Measurements from ENCODE around the gene RBMS3. TPM values are rescaled to one million over a fixed set of nuclear protein-coding genes. Genes with fewer than 3 reads are reported as not detected.

The RBMS3 gene
- total RNA-seq, 1 donor from 2014 or later, result 70.0 TPM

- Histone ChIP-seq H3K27me3 (no peaks in the 10 kb centered on the region), H3K4me1 (peaks cover 10% of the 10 kb centered on the region), H3K36me3 (no peaks in the 10 kb centered on the region), H3K27ac (peak overlapping the region; percentile 91), H3K4me3 (peak overlapping the region; percentile 58 to 60), H3K9me3 (no peaks in the 10 kb centered on the region)
- intact Hi-C loops (cut with DNase I), result loop anchor here (5.0 to 10.0 kb wide), 4 partner anchors 54 to 1546 kb away; no protein-coding TSS in a partner anchor
- DNase-seq (ENCODE audit: extremely low spot score in 2 of 2), result no peak
- TF ChIP-seq POLR2A (IDR thresholded peaks at IDR 0.05) (no peak), POLR2AphosphoS5 (IDR thresholded peaks at IDR 0.05; ENCODE audit: insufficient read depth in 1 of 2, low read depth in 1 of 2) (no peak)
- TF ChIP-seq, protein P1, sequence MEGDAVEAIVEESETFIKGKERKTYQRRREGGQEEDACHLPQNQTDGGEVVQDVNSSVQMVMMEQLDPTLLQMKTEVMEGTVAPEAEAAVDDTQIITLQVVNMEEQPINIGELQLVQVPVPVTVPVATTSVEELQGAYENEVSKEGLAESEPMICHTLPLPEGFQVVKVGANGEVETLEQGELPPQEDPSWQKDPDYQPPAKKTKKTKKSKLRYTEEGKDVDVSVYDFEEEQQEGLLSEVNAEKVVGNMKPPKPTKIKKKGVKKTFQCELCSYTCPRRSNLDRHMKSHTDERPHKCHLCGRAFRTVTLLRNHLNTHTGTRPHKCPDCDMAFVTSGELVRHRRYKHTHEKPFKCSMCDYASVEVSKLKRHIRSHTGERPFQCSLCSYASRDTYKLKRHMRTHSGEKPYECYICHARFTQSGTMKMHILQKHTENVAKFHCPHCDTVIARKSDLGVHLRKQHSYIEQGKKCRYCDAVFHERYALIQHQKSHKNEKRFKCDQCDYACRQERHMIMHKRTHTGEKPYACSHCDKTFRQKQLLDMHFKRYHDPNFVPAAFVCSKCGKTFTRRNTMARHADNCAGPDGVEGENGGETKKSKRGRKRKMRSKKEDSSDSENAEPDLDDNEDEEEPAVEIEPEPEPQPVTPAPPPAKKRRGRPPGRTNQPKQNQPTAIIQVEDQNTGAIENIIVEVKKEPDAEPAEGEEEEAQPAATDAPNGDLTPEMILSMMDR (IDR thresholded peaks at IDR 0.05), result no peak
Measured at GRCh38 chr3:29281094-29281343, 148 bp downstream of the RBMS3 start.

- Histone ChIP-seq H3K27ac (peak overlapping the region; percentile 91), H3K27me3 (no peaks in the 10 kb centered on the region), H3K4me3 (peak overlapping the region; percentile 58 to 60), H3K9me3 (no peaks in the 10 kb centered on the region), H3K4me1 (peaks cover 10% of the 10 kb centered on the region), H3K36me3 (no peaks in the 10 kb centered on the region)
- intact Hi-C loops (cut with DNase I), result loop anchor here (5.0 to 10.0 kb wide), 4 partner anchors 53 to 1546 kb away; no protein-coding TSS in a partner anchor
- TF ChIP-seq, protein P1 (IDR thresholded peaks at IDR 0.05), result no peak
- no peak for DNase-seq (ENCODE audit: extremely low spot score in 2 of 2)
Measured at GRCh38 chr3:29281344-29282241, 722 bp downstream of the RBMS3 start.

DNA sequence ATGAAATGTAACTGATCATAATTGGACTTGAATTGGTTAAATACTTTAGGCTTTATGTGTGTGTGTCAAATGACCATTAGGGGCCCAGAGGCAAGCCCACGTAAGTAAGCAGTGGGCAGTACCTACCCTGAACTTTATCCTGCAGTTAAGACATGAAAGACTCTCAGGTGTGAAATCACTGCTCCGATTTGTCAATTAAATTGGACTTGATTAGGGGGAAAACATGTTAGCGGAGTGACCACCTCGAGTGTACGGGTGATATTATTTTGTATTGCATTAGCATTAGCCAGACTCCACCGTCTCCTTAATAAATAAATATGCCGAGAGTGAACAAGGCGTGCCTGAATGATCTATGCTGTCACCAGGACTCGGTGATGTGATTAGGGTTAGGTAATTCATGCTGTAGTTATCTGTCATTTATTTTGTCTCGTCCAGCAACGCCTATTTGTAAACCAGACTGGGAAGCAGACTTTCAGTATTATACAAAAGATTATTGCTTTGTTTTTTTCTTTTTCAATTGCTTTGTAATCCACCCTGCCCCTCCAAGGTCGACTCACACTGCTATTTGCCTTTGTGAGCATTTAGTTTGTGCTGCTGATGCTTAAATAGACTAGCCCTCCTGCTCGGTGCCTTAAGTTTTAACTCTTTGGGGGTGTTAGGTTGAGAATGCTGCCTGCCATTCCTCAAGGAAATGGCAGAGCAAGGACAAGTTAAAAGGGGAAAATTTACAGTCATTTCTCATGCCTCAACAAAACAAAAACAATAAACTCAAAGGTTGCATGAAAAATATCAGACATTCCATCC, 1.8 kb downstream of the RBMS3 start:
- intact Hi-C loops (cut with DNase I), result loop anchor here (5.0 to 10.0 kb wide), 4 partner anchors 52 to 1545 kb away; no protein-coding TSS in a partner anchor
- peak overlapping the region; percentile 58 to 60 for H3K4me3 ChIP-seq
- H3K27ac ChIP-seq, result peak overlapping the region; percentile 91
- DNase-seq (ENCODE audit: extremely low spot score in 2 of 2), result no peak
- no peaks in the 10 kb centered on the region for H3K36me3 ChIP-seq
- no peaks in the 10 kb centered on the region for H3K27me3 ChIP-seq
- TF ChIP-seq POLR2AphosphoS5 (IDR thresholded peaks at IDR 0.05; ENCODE audit: insufficient read depth in 1 of 2, low read depth in 1 of 2) (no peak), POLR2A (IDR thresholded peaks at IDR 0.05) (no peak)
- TF ChIP-seq, protein P1 (IDR thresholded peaks at IDR 0.05), result no peak
- H3K4me1 ChIP-seq, result peaks cover 15% of the 10 kb centered on the region
- no peaks in the 10 kb centered on the region for H3K9me3 ChIP-seq

DNA sequence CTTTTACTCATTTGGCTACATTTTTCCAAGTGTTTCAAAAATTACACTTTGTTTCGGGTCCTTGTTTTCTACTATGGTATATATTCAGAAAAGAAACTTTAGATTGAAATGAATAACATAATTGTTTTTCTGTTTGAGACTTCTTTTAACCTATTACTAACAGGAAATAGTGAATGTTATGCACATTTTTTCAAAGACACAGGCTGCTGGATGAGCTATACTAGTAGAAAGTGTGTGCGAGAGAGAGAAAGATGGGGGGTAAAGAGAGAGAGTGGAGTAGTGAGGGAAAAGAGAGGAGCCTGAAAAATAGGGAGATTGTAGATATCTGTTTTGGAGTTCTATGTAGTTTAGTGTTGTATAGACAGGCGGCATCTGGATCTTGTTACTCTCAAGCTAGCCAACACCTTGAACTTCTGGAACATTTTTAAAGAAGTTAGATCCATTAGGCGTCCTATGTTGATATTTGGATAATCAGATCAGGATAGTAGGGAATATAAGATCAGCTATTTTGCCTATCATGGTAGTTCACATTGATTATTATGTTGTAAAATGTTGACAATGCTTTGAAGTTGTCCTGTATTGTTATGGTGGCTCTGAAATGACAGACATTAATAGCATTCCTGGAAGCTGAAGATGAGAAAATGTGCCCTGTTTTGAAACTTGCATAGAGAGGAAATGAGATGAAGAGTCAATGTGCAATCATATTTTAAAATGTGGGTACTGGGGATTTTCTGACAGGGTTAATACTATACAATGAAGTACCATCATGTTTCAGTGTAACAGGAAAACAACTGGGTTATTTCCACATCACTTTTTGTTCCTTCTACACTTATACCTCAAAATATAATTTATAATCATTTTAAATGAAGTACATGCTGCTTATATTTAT, 2.6 kb downstream of the RBMS3 start:
- intact Hi-C loops (cut with DNase I), result loop anchor here (5.0 to 10.0 kb wide), 4 partner anchors 51 to 1544 kb away; no protein-coding TSS in a partner anchor
- Histone ChIP-seq H3K36me3 (no peaks in the 10 kb centered on the region), H3K27ac (peak overlapping the region; percentile 91), H3K27me3 (no peaks in the 10 kb centered on the region), H3K4me1 (peaks cover 23% of the 10 kb centered on the region), H3K4me3 (peak overlapping the region; percentile 58 to 60), H3K9me3 (no peaks in the 10 kb centered on the region)
- TF ChIP-seq, protein P1 (IDR thresholded peaks at IDR 0.05), result no peak
- DNase-seq (ENCODE audit: extremely low spot score in 2 of 2), result no peak

Data from vagina (tissue), 2 donors.